ENCODE measurements around the gene MTNR1A. TPM values are rescaled to one million over a fixed set of nuclear protein-coding genes. Genes with fewer than 3 reads are reported as not detected.

MTNR1A gene
- total RNA-seq, 2 donors from 2014 or later: not detected

GRCh38 chr4:186596850-186597390 is 41.6 kb upstream of the MTNR1A start:
- Histone ChIP-seq H3K27me3 (no peaks in the 10 kb centered on the region), H3K9me3 (no peaks in the 10 kb centered on the region), H3K4me1 (no peaks in the 10 kb centered on the region), H3K27ac (no peak overlapping the region), H3K4me3 (no peak overlapping the region), H3K36me3 (peaks cover 74% of the 10 kb centered on the region)
- no peak for DNase-seq (ENCODE audit: low spot score)
- TF ChIP-seq CTCF (IDR thresholded peaks at IDR 0.05): no peak

- Histone ChIP-seq H3K27ac (no peak overlapping the region), H3K4me3 (no peak overlapping the region), H3K9me3 (no peaks in the 10 kb centered on the region), H3K4me1 (no peaks in the 10 kb centered on the region), H3K27me3 (no peaks in the 10 kb centered on the region), H3K36me3 (peaks cover 68% of the 10 kb centered on the region)
- no peak for TF ChIP-seq CTCF (IDR thresholded peaks at IDR 0.05)
- no peak for DNase-seq (ENCODE audit: low spot score)
Observed at GRCh38 chr4:186596346-186596745, 41.0 kb upstream of the MTNR1A start.

GRCh38 chr4:186593587-186593973 is 38.2 kb upstream of the MTNR1A start:
- no peaks in the 10 kb centered on the region for H3K27me3 ChIP-seq
- no peak overlapping the region for H3K4me3 ChIP-seq
- H3K9me3 ChIP-seq: no peaks in the 10 kb centered on the region
- peaks cover 59% of the 10 kb centered on the region for H3K36me3 ChIP-seq
- H3K27ac ChIP-seq: no peak overlapping the region
- H3K4me1 ChIP-seq: no peaks in the 10 kb centered on the region
- TF ChIP-seq CTCF (IDR thresholded peaks at IDR 0.05): no peak
- DNase-seq (ENCODE audit: low spot score): no peak

GRCh38 chr4:186592966-186593586 is 37.7 kb upstream of the MTNR1A start:
- no peak overlapping the region for H3K4me3 ChIP-seq
- H3K27me3 ChIP-seq: no peaks in the 10 kb centered on the region
- H3K36me3 ChIP-seq: peaks cover 58% of the 10 kb centered on the region
- no peak for TF ChIP-seq CTCF (IDR thresholded peaks at IDR 0.05)
- no peak overlapping the region for H3K27ac ChIP-seq
- no peaks in the 10 kb centered on the region for H3K4me1 ChIP-seq
- H3K9me3 ChIP-seq: no peaks in the 10 kb centered on the region
- no peak for DNase-seq (ENCODE audit: low spot score)

DNA sequence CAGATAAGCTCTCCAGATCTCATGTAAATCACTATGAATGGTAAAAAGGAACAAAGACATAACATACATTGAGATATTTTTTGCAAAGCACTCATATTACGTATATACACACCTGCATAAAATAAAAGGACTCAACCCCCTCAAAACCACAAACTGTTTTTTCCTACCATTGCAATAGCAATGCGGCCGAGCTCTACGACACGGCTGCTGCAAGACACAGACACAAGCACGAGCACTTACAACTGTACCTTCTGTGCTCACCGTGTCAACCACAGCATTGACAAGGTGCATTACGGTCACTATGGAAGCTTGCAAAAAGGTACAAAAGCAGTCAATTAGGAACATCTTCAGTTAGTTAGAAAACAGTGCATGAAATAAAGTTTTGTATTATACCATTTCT is 37.1 kb upstream of the MTNR1A start:
- Histone ChIP-seq H3K4me1 (no peaks in the 10 kb centered on the region), H3K27me3 (no peaks in the 10 kb centered on the region), H3K9me3 (no peaks in the 10 kb centered on the region), H3K27ac (no peak overlapping the region), H3K4me3 (no peak overlapping the region), H3K36me3 (peaks cover 52% of the 10 kb centered on the region)
- no peak for TF ChIP-seq CTCF (IDR thresholded peaks at IDR 0.05)
- no peak for DNase-seq (ENCODE audit: low spot score)

GRCh38 chr4:186591651-186592050 is 36.3 kb upstream of the MTNR1A start:
- no peak for TF ChIP-seq CTCF (IDR thresholded peaks at IDR 0.05)
- Histone ChIP-seq H3K9me3 (no peaks in the 10 kb centered on the region), H3K27ac (no peak overlapping the region), H3K27me3 (no peaks in the 10 kb centered on the region), H3K4me1 (no peaks in the 10 kb centered on the region), H3K4me3 (no peak overlapping the region), H3K36me3 (peaks cover 44% of the 10 kb centered on the region)
- DNase-seq (ENCODE audit: low spot score): no peak

Data from right atrium auricular region (tissue), 2 donors.